GM19328 (cell line): ENCODE data around the gene IFITM5.

Source experiments
- ATAC-seq: cut with Tn5 transposase; IDR thresholded peaks from one replicate; pipeline ENCODE4 v1.9.1; 2021; ENCODE audit warnings: mild to moderate bottlenecking, moderate library complexity; ENCODE audit not compliant: unreplicated experiment

The IFITM5 gene

DNA sequence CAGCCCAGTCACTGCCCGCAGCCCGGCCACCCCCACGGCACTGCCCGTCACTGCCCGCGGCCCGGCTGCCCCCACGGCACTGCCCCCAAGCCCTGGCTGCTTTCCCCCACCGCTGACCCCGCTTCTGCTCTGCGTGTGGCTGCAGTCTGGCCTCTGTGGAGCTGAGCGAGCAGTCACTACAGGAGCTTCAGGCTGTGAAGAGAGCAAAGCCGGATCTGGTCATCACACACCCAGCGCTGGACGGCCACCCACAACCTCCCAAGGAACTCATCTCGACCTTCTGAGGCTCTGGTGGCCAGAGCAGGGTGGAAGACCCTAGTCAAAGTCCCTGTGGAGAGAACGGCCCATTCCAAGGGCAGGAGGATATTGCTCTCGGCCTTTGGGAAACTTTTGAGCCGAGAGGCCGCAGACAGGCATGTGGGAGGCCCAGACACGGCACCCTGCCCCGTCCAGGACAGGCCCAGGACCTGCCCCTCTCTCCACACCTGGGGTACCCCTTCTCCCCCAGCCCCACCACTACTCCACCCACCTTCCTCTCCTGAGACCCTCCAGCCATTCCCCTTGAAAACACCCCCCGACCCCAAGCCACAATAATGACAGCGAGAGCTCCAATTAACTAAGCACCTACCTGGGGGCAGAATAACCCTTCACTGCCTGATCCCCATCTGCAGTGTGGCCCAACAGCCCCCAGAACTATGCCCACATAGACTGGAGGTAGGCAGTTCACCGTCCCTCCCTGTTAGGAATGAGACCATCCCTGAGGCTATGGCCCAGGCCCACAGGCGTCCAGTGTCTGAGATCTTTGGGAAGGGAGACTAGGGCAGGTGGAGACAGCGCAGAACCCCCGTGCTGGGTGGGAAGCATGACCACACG is 14.1 kb downstream of the IFITM5 start:
- ATAC-seq: no peak

DNA sequence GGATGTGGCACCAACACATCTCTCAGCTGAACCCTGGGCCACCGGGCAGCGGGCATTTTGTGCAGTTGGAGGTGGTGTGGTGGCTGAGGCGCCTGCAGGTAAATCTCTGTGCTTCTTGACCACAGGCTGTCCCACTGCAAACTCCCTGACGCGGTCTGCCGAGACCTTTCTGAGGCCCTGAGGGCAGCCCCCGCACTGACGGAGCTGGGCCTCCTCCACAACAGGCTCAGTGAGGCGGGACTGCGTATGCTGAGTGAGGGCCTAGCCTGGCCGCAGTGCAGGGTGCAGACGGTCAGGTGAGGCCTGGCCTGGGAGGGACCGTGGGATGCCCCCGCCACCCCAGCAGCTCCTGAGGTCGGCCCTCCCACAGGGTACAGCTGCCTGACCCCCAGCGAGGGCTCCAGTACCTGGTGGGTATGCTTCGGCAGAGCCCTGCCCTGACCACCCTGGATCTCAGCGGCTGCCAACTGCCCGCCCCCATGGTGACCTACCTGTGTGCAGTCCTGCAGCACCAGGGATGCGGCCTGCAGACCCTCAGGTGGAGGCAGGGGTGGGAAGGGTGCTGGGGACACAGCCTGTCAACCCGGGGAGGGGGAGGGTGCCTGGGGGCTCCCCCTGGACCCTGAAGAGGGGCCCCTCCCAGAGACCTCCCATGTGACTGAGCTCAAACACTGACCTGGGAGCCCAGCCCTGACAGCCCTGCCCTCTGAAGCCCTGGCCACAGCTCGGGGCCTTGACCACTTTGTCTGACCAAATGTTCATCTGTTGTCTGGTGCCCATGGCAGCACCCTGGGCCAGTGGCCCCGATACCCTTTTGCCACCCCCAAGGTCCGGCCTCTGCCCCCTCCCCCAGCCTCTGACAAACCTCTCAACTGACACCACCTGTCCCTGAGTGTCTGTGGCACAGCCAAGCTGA is 15.0 kb downstream of the IFITM5 start:
- no peak for ATAC-seq

DNA sequence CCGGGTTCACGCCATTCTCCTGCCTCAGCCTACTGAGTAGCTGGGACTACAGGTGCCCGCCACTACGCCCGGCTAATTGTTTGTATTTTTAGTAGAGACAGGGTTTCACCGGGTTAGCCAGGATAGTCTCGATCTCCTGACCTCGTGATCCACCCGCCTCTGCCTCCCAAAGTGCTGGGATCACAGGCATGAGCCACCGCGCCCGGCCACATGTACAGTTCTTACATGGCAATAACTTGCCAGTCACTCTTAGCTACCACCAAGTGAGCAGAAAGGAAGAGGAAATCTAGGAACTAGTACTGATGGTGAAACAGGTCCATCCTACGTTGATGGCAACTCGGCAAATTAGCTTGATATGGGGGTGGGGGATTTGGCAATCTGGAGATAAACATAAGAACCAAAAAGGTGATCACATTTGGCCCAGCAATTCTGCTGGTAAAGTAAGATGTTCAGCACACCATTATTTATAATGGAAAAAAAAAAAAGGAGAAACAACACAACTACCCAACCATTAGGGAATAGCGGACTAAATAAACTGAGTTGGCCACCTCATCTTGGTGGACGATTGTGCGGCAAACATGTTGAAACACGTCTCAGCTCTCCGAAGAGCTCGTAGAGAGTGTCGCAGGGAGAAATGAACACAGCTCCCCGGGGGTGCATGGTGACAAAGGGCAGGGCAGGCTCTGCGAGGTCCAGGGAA is 15.8 kb downstream of the IFITM5 start:
- no peak for ATAC-seq

DNA sequence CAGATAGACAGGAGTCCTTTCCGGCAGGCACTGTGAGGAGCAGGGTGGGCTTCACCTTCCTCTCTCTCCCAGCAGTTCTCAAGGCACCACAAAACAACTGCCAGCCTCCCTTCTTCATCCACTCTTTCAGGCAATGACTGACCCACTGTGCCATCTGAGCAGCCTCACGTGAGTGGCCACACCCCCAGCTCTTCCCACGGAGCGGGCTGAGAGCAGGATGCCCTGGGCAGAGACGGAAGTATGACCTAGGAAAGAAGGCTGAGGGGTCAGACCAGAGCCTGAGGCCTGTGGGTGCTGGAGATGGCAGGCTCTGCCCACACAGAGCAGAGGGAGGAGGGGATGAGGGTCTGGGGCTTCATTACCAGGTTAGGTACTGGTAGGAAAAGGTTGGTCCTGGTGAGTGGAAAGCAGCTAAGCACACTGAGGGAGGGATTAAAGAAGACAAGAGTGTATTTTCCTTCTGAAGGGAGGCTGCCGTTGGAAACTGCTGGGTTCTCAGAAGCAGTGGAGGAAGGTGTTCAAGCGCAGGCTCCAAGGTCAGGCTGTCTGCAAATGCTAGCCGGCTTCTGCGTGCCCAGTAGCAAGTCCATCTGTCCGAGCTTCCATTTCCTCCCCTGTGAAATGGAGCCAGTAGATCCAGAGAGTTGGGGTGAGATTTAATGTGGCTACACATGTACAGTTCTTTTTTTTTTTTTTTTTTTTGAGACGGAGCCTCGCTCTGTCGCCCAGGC is 16.5 kb downstream of the IFITM5 start:
- ATAC-seq: no peak

DNA sequence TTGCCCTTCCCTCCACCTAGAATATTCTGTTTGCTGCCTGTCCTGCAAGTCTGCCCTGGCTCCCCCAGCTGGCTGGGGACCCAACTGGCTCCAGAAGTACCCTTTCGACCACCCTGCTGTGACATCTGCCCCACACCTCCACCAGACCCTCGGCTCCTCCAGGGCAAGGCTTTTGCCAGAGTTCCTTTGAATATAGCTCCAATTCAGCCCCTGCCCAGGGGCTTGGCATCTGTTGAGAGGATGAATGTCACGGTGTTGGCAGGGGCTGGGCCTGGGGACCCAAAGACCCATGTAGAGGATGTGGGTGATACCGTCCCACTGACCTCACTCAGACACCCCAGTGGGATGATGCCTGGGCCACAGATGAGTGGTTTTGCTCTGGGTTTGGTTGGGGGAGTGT is 17.2 kb downstream of the IFITM5 start:
- ATAC-seq: no peak

DNA sequence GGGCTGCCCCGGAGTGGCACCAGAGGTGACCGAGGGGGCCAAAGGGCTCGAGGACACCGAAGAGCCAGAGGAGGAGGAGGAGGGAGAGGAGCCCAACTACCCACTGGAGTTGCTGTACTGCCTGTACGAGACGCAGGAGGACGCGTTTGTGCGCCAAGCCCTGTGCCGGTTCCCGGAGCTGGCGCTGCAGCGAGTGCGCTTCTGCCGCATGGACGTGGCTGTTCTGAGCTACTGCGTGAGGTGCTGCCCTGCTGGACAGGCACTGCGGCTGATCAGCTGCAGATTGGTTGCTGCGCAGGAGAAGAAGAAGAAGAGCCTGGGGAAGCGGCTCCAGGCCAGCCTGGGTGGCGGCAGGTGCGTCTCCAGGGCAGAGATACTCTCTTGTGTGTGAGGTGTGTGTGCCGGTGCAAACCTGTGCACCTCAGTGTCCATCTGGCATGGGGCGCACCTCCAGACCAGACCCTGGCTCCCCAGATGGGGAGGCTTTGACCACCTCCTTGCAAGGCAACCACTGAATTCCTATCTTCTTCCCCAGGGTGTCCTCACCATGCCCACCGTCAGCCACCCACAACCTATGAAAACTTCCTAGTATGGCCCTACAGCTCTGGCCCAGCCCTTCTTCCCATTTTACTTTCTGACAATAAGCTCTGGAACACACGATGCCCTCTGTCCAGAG is 17.7 kb downstream of the IFITM5 start:
- no peak for ATAC-seq

DNA sequence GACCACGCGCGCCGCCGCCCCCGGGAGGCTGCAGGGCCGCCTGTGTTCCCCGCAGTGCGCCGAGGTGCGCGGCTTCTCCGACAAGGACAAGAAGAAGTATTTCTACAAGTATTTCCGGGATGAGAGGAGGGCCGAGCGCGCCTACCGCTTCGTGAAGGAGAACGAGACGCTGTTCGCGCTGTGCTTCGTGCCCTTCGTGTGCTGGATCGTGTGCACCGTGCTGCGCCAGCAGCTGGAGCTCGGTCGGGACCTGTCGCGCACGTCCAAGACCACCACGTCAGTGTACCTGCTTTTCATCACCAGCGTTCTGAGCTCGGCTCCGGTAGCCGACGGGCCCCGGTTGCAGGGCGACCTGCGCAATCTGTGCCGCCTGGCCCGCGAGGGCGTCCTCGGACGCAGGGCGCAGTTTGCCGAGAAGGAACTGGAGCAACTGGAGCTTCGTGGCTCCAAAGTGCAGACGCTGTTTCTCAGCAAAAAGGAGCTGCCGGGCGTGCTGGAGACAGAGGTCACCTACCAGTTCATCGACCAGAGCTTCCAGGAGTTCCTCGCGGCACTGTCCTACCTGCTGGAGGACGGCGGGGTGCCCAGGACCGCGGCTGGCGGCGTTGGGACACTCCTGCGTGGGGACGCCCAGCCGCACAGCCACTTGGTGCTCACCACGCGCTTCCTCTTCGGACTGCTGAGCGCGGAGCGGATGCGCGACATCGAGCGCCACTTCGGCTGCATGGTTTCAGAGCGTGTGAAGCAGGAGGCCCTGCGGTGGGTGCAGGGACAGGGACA is 18.4 kb downstream of the IFITM5 start:
- no peak for ATAC-seq

DNA sequence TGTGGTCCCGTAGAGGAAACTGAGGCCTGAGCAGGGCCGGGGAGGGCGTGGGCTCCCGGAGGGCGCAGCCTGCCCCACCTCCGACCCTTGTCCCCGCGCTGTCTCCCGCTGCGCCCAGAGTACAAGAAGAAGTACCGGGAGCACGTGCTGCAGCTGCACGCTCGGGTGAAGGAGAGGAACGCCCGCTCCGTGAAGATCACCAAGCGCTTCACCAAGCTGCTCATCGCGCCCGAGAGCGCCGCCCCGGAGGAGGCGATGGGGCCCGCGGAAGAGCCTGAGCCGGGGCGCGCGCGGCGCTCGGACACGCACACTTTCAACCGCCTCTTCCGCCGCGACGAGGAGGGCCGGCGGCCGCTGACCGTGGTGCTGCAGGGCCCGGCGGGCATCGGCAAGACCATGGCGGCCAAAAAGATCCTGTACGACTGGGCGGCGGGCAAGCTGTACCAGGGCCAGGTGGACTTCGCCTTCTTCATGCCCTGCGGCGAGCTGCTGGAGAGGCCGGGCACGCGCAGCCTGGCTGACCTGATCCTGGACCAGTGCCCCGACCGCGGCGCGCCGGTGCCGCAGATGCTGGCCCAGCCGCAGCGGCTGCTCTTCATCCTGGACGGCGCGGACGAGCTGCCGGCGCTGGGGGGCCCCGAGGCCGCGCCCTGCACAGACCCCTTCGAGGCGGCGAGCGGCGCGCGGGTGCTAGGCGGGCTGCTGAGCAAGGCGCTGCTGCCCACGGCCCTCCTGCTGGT is 19.2 kb downstream of the IFITM5 start:
- ATAC-seq: no peak

DNA sequence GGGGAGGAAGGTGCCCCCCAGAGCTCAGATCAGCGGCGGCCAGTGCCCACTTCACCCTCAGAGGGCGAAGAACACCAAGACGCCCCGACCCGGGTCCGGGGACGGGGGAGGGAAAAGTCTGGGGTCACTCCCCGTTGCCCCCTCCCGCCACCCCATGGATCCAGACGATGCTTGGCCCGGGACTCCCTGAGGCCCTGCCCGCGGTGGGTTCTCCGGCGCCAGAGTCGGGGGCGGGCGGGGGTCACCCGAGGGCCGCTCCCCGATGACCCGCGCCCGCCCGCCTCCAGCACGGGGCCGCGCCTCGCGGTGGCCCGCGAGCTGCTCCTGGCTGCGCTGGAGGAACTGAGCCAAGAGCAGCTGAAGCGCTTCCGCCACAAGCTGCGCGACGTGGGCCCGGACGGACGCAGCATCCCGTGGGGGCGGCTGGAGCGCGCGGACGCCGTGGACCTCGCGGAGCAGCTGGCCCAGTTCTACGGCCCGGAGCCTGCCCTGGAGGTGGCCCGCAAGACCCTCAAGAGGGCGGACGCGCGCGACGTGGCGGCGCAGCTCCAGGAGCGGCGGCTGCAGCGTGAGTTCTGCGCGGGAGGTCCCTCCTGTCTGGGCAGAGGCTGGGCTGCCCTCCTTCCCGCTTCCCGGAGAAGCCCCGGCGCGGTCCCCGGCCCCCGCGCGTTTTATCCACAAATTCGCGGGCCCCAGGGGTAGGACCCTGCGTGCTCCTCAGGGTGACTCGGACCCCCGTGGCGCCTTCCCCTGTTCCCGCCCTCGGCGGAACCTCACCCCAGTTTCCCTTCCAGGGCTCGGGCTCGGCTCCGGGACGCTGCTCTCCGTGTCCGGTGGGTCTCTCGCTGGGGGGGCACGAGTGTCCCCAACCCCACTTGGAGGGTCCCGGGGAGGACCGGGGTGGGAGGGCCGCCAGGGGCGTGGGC is 20.0 kb downstream of the IFITM5 start:
- no peak for ATAC-seq

DNA sequence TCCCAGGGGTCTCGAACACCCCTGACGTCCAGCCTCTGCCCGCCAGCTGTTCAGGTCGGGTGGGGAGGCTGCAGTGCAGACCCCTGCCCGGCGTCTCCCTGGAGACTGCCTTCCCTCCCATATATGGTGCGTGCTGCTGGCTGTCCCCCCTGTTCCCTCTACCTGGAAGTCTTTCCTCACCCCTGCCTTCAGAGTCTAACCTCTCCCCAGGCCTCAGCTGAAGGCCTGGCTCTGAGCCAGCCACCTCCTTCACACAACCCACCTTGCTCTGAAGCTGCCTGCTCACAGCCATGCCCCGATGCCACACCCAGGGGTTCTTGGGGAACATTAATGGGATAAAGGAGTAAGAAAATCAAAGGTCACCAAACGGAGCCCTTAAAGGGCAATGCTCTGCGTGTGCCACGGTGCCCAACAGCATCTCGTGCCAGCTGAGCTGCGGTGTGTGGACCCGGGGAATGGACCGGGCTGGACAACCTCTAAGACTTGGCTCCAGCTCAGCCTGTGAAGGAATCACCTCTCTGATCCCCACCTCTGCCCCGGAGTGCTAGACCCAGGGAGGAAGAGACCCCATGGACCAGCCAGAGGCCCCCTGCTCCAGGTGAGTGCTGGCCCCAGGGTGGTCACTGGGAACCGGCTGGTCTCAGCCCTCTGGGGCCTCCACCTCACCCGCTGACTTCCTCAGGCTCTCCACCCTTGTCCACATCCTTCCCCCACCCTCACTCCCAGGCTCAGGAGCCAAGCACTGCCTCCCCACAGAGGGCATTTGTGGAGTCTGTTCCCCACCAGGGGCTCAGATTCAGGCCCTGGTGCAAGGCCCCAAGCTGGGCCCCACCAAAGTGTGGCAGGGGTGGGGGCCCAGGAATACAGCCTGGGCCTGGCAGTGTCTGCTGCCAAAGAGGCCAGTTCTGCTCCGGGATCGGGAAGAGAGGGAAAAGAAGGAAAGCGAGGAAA is 21.1 kb downstream of the IFITM5 start, which contains the start of gene NLRP6:
NLRP6 (plus strand) TSS at position 407 of the 951 bp plus-strand sequence; CDS start at position 570, 163 bp downstream.
- no peak for ATAC-seq

DNA sequence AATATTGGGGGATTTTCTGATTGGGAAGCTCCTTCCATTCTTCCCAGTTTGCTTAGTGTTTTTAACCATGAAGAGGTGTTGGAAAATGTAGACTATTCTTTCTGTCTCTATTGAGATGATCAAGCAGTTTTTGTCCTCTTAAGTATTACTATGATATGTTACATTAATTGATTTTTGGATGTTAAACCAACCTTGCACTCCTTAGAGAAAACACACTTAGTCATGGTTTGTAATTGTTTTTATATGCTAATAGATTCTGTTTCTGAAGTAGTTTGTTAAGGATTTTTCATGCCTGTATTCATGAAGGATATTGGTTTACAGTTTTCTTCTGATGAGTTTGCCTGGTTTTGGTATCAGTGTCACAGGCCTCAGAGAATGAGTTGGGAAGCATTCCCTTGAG is 23.1 kb downstream of the IFITM5 start:
- no peak for ATAC-seq

DNA sequence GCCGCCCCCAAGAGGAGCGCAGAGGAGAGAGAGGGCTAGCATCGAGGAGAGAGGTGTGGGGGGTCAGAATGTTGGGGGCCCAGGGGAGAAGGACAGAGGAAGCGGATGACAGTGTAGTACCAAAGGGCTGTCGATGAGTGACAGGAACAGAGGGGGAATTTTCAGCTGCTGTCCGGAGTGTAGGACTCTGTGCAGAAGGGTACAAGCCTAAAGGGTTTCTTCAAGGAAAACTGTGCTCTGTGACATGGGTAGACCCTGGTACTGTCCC is 26.5 kb downstream of the IFITM5 start:
- no peak for ATAC-seq

DNA sequence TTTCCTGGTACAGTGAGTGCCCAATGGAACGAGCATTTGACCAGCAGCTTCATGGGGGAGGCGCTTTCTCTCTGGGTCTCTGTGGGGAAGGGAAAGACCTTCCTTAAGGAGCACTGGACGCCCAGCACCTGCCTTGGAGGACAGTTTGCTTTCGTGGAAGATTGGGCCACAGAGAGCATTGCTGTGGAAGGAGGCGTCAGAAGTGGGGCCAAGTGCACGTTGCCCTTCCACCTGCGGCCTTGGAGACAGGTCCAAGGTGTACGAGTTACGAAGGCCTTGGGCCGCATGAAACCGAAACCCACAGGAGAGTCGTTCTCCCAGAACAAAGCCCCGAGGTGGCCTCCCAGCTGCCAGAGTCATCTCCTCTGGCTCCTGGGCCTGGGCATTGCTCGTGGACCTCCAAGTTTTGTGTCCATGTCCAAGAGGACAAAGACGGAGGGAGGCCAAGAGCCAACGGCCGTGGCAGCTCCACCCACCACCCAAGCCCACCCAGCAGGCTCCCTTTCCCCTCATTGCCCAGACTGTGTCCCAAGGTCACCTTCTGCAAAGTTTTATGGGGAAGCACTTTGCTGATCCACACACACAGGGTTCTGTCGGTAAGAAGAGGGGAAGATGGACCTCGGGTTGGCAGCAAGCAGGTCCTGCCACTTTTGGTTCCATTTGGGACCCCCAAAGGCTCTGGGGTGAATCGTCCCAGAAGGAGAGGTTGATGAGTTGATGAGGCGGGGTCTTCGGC is 27.0 kb downstream of the IFITM5 start:
- ATAC-seq: no peak

DNA sequence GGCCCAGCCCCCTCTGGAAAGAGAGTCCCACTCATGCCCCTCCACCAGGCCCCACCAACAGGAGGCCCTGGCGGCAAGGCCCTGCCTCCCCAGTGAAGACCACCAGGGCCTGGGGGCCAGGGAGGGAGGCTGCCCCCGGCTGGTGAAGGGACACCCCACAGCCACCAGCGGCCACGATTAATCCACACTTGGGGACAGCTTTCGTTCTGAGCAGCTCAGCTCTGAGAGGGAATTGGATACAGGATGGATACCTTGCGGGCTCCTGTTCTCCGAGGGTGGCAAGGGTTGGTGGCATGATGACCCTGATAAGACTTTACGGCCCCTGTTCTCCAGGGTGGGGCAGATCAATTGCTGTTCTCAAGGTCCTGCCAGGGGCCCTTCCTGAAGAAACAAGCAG is 28.0 kb downstream of the IFITM5 start:
- no peak for ATAC-seq

DNA sequence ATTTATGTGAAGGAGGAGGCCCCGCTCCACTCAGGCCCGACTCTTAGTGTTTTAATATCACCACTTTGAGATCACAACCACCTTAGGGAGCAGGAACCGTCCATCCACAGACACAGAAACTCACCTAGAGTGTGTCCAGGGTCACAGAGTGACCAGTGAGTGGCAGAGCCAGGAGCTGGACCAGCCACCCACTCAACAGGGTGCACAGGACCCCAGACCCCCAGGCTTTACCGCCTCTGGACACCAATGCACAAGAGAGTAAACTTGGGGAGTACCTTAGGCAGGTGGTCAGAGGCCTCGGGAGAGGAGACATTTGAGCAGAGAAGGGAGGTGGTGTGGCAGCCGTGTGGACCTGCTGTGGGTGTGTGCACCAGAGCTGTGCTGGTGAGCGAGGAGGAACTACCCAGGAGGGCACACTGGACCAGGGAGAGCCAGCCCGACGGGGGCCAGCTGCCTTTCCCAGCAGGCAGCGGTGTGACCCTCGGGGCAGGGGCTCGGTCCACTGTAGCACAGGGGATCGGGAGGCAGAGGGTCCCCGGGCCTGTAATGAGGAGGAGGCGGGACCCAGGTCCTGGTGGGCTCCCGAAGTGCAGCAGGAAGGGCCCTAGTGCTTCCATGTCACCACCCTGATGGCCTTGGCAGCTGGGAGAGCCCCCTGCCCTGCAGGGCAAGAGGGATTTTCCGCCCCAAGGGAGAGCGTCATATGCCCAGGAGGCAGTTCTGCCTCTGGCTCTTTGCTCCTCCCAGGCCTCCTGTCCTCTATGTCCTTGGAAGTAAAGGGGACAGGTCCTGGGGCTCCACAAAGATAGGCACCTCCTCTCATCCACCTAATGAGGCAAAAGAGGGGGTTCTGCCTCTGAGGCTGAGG is 28.6 kb downstream of the IFITM5 start:
- ATAC-seq: no peak
